Mucosa of gallbladder (tissue), 1 donor: Measurements from ENCODE around the gene PNLDC1. TPM values are rescaled to one million over a fixed set of nuclear protein-coding genes. Genes with fewer than 3 reads are reported as not detected.
"Not testable (repeated sequence)": the region's sequence is repeated elsewhere in the genome, so short reads cannot be mapped to it uniquely, and the experiment has no call there.

Experiments
- DNase-seq: peaks from one replicate; pipeline ENCODE4 v3.0.0-alpha.2; 2020; ENCODE audit warnings: low spot score
- total RNA-seq: library from RNA; stranded (reverse); gene quantifications from one replicate; pipeline ENCODE4 v1.2.1, GENCODE V29; 2021
- donor health status: DM: no; HTN: no; CAD: no.

Gene PNLDC1
- total RNA-seq, 1 donor from 2014 or later: 0.23 TPM

DNA sequence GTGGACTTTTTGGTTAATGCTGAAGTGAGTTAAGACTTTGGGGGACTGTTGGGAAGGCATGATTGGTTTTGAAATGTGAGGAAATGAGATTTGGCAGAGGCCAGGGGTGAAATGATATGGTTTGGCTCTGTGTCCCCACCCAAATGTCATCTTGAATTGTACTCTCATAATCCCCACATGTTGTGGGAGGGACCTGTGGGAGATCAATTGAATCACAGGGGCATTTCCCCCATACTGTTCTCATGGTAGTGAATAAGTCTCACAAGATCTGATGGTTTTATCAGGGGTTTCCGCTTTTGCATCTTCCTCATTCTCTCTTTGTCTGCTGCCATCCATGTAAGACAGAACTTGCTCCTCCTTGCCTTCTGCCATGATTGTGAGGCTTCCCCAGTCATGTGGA lies 49.8 kb downstream of the PNLDC1 start:
- DNase-seq: not testable (repeated sequence)

DNA sequence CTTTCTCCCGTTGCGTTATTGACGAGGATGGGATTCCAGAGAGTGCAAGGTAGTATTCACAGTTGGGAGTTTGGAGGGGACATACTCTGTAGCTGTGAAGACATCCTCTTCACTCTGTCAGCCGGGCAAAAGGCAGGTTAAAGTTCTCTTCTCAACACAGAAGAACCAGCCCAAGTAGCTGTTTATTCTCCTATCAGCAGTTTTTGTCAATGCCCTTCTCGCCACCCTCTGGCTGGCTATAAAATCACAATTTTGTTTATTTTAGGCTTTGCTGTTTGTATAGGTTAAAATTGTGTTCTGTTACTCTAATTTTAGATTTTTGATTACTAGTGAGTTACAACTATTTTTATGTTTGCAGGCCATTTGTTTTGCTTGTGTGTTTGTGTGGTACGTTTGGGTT lies 52.8 kb downstream of the PNLDC1 start:
- DNase-seq: no peak

DNA sequence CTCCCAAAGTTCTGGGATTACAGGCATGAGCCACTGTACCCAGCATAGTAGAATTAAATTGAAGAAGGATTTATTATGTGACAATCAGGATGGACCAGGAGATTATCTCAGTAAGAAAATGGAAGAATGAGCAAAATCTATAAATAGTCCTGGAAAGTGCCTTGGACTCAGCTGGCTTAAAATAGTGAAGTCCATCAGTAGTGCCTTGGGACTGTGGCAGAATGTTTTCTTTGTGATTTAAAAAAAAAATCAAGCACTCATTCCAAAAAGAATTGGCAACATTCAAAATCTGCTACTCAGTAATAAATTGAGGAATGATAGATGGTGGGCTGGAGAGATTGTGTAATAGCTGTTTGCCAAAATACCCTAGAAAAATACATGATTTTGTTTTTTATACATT lies 53.7 kb downstream of the PNLDC1 start:
- DNase-seq: no peak

DNA sequence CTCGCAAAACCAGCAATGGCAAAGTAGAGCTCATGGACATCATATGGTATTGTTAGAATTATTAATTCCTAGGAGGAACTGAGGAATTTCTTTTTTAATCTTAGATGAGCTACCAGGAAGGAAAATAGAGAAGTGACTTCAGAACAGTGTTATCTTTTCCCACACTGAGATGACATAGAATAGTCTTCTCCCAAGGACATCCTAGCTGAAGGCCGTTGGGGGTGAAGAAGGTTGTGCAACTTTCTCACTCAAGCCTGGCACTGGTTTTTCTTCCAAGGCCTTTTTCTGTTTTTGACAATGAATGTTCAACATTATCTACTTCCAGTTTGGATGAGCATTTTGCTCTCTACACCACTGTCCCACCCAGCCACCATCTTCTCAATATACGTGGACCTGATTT lies 54.9 kb downstream of the PNLDC1 start:
- no peak for DNase-seq

DNA sequence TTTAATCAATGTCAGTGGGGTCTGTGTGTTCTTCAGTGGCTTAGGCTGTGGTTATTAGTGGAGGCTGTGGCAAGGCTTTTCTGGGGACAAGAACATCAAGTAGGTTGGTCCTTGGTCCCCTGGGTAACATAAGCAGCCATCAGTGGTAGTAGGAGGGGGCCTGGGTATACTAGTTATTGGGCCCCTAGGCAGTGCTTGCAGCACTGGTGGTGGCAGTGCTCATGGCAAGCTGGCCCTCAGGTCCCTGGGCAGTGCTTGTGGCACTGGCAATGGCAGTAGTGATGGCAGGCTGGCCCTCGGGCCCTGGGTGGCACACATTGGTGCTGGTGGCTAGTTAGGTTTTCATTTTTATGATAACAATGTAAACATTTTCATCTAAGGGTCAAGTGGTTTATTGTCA lies 58.2 kb downstream of the PNLDC1 start:
- no peak for DNase-seq

DNA sequence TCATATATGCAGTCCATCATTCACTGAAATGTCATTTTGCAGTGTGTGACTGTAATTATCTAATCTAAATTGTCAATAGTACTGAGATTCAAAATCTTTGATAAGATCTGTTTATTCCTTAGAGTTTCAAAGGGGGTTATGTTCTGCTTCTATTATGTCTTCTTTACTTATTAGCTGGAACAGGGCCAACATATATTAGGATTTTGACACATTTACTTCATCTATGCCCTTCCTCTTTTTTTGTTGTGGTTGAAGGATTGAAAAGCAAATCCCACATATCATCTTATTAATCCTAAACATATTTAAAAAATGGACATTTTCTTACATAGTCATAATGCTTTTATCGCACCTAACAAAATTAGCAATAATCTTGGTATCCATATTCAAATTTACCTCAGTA lies 60.4 kb downstream of the PNLDC1 start:
- DNase-seq: no peak

DNA sequence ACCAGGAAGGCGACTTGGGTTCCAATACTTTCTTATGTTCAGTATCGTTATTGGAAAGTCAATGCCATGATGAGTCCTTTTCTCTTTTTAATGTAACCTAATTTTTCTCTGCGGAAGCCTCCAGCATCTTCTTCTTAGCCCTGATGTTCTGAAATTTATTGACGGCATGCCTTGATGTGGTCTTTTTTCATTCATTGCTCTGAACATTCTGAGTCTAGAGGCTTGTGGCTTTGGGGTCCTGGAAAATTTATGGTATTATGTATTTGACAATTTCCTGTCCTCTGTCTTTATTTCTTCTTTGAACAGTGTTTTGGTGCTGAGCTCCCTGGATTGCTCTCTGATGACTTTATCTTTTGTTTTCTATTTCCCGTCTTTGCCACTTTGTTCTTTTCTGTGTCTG lies 62.0 kb downstream of the PNLDC1 start:
- DNase-seq: no peak

DNA sequence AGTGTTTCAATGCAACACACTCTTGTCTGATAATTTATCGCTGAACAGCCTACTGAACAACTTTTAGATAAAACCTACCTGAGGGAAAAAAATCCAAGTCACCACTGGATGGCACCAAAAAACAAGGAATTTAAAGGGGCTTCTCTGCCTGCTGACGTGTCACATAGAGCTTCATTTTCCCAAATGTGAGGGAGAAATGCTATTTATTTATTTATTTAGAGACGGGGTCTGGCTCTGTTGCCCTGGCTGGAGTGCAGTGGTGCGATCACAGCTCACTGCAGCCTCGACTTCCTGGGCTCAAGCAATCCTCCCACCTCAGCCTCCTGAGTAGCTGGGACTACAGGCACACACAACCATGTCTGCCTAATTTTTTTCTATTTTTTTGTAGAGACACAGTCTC lies 63.3 kb downstream of the PNLDC1 start:
- peak; percentile 61 for DNase-seq

DNA sequence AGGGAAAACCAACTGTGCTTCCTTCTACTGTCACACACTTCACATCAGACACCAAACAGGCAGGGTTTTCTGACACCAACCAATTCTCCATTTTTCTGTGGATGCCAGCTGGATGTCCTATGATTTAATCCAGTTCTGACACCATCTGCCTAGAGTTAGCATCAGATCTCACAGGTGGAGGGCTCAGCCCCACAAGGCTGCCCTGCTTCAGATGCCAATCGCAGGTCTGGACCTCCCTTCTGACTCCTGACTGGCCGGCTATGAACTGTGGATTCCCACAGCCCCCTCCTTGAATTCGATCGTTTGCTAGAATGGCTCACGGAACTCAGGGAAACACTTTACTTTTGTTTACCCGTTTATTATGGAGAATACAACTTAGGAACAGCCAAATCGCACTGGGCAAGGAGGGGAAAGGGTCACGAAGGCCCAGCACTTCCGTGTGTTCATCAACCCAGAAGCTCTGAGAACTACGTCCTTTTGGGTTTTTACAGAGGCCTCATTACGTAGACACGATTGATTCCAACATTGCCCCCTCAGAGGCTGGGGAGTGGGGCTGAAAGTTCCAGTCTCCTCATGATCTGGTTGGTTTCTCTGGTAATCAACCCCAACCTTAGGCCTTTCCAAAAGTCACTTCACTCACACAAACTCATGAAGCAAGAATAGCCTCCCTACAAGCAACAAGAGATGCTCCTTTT lies 65.3 kb downstream of the PNLDC1 start:
- no peak for DNase-seq

DNA sequence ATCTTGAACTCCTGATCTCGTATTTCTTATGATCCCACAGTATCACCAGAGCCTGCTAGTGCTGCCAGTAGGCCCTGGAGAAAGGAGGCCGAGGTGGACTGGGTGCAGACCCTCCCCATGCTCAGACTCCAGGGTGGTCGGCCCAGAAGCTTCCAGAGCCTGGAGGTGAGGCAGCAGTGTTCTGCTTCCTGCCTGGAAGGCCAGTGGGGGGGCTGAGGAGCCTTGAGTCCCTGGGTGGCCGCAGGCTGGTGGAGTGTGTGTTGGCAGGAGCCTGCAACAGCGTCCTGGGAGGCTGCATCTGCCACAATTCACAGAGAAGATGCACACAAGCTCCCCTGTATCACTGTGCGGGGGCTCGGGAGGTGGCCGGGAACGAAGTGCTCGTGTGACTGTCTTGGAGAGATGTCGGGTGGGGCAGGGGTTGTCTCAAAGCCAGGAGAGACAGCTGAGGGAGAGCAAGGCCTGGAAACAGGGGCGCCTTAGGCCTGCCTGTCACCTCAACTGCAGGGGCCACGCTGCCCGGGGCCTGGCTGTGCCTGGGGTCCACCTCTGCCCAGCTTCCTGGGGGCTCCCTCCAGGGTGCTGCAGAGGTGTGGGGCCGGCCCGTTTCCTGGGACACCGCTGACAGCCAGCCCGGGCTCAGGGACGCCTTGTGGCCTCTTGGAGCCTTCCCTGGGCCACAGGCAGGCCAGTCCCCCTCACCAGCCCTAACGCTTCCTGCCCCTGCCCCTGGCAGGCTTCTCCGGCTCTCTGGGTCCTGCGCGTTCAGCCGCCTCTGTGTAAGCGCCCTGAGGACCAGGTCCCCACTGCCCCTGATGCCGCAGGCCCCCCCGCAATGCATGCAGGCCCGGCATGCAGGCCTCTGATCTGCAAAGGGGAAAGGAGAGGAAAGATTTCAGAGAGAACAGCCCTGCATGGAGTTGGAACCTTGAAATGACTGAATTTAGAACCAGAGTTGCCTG lies 66.5 kb downstream of the PNLDC1 start:
- no peak for DNase-seq

Other genes with a start within 250 kb of the PNLDC1 start
- gene SOD2, start 107.0 kb upstream of the PNLDC1 start, total RNA-seq: 189 TPM
- gene WTAP, start 72.8 kb upstream of the PNLDC1 start, total RNA-seq: 75.4 TPM
- 69.3 TPM for gene ACAT2, start 38.2 kb upstream of the PNLDC1 start, total RNA-seq
- gene TCP1, start 10.7 kb upstream of the PNLDC1 start, total RNA-seq: 131 TPM
- 62.6 TPM for gene MRPL18, start 9.8 kb upstream of the PNLDC1 start, total RNA-seq
- not detected for gene MAS1, start 90.7 kb downstream of the PNLDC1 start, total RNA-seq
- 98.5 TPM for gene IGF2R, start 168.8 kb downstream of the PNLDC1 start, total RNA-seq